ENCODE data around the gene SETBP1. TPM values are rescaled to one million over a fixed set of nuclear protein-coding genes. Genes with fewer than 3 reads are reported as not detected.

The SETBP1 gene
- total and polyA plus RNA-seq, 2 of the 4 experiments (the other 2 are of a cell fraction), result 0.19 to 0.36 TPM

DNA sequence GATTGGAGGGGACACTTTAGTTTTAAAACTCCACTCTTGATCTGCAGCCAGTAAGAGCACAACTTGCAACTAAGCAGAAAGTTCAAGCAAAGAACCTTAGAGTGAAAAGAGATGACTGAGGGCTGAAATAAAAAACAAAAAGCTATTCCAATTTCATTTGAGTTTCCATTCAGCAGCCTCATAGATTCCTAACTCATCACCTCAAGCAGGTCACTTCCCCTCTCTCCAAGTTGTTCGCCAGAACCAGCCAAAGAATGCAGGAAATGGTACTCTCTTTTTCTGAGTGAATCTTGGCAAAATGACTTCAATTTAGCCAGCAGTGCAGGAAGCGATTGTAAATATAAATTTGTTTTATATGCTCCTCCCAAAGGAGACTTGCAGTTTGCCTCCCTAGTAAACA, 213.3 kb downstream of the SETBP1 start:
- no peak for TF ChIP-seq CEBPB (IDR thresholded peaks at IDR 0.05; ENCODE audit: low read depth, low read length)
- no peak for TF ChIP-seq BHLHE40 (IDR thresholded peaks at IDR 0.05; ENCODE audit: low read depth, low read length)
- TF ChIP-seq, protein P1, sequence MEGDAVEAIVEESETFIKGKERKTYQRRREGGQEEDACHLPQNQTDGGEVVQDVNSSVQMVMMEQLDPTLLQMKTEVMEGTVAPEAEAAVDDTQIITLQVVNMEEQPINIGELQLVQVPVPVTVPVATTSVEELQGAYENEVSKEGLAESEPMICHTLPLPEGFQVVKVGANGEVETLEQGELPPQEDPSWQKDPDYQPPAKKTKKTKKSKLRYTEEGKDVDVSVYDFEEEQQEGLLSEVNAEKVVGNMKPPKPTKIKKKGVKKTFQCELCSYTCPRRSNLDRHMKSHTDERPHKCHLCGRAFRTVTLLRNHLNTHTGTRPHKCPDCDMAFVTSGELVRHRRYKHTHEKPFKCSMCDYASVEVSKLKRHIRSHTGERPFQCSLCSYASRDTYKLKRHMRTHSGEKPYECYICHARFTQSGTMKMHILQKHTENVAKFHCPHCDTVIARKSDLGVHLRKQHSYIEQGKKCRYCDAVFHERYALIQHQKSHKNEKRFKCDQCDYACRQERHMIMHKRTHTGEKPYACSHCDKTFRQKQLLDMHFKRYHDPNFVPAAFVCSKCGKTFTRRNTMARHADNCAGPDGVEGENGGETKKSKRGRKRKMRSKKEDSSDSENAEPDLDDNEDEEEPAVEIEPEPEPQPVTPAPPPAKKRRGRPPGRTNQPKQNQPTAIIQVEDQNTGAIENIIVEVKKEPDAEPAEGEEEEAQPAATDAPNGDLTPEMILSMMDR (conservative IDR thresholded peaks at IDR 0.05; ENCODE audit: low read depth, low read length), result no peak
- TF ChIP-seq MAFK (IDR thresholded peaks at IDR 0.05; ENCODE audit: low read depth, low read length), result no peak
- TF ChIP-seq SMC3 (IDR thresholded peaks at IDR 0.05; ENCODE audit: low read depth, low read length), result no peak
- TF ChIP-seq FOS (IDR thresholded peaks at IDR 0.05; ENCODE audit: low read depth, low read length), result no peak
- no peak for TF ChIP-seq RAD21 (IDR thresholded peaks at IDR 0.05; ENCODE audit: low read length)
- Histone ChIP-seq H3K9me1 (ENCODE audit: insufficient read depth, low read length) (no peaks in the 10 kb centered on the region), H2AFZ (replicated peaks; ENCODE audit: low read length, poor library complexity) (no peak overlapping the region), H2BK15ac (ENCODE audit: low read depth, low read length) (no peak overlapping the region), H3K18ac (ENCODE audit: low read depth, low read length) (no peak overlapping the region), H3K36me3 (ENCODE audit: control insufficient read depth, insufficient read depth, low read length) (no peaks in the 10 kb centered on the region), H3K4me3 (ENCODE audit: insufficient read depth, low read depth, low read length) (no peak overlapping the region), H3K4me1 (ENCODE audit: control insufficient read depth, insufficient read depth, low read length) (no peaks in the 10 kb centered on the region), H2BK20ac (ENCODE audit: low read depth, low read length) (no peak overlapping the region), H3K27ac (ENCODE audit: insufficient read depth, low read length) (no peak overlapping the region), H4K8ac (ENCODE audit: low read depth in 2 of 2, low read length in 2 of 2) (no peak overlapping the region), H2AK5ac (ENCODE audit: low read depth, low read length) (no peak overlapping the region), H4K5ac (ENCODE audit: low read depth, low read length) (no peak overlapping the region), H3K56ac (ENCODE audit: extremely low read depth, insufficient read depth, low read length) (no peak overlapping the region), H3K79me1 (ENCODE audit: low read depth in 1 of 2, low read length in 2 of 2) (no peaks in the 10 kb centered on the region), H4K20me1 (ENCODE audit: insufficient read depth, low read length) (no peaks in the 10 kb centered on the region), H2BK120ac (ENCODE audit: low read depth, low read length) (no peak overlapping the region), H2BK5ac (ENCODE audit: low read depth, low read length, poor library complexity, severe bottlenecking) (no peak overlapping the region), H3K4me2 (ENCODE audit: low read depth, low read length) (no peak overlapping the region), H3K4ac (ENCODE audit: low read depth, low read length) (no peak overlapping the region), H3K14ac (replicated peaks; ENCODE audit: low read depth, low read length) (no peak overlapping the region), H3K27me3 (ENCODE audit: control insufficient read depth, insufficient read depth, low read length) (no peaks in the 10 kb centered on the region), H3K23ac (ENCODE audit: low read depth, low read length) (no peak overlapping the region), H3K9me3 (ENCODE audit: control insufficient read depth, insufficient read depth, low read length) (no peaks in the 10 kb centered on the region), H3K9ac (ENCODE audit: low read depth, low read length) (no peak overlapping the region), H2AK9ac (replicated peaks; ENCODE audit: low read depth, low read length, poor library complexity) (no peak overlapping the region), H4K91ac (ENCODE audit: insufficient read depth, low read depth, low read length) (no peak overlapping the region)
- no peak for ATAC-seq (ENCODE audit: low read depth)
- POLR2A ChIA-PET (ENCODE audit: unreplicated experiment), result no interaction called here
- dilution Hi-C loops (cut with HindIII; ENCODE audit: low sequenced_read_pairs, unreplicated experiment), result no loop called here
- no TSS peak for BruUV-seq (replicated peaks)
- no peak for DNase-seq
- intact Hi-C loops (cut with micrococcal nuclease), result loop anchor here (10.0 kb wide), 1 partner anchor 729 kb away; no protein-coding TSS in a partner anchor
- CTCF ChIA-PET, result no interaction called here
- no CpG with 5 or more reads among the region's 2 CpGs for WGBS, 2 experiments (ENCODE audit: extremely low coverage in 2 of 2, insufficient read length in 1 of 2)
- in situ Hi-C loops (cut with MboI; ENCODE audit: low sequenced_read_pairs), result loop anchor here (25.0 kb wide), 1 partner anchor 757 kb away; no protein-coding TSS in a partner anchor

Measured in IMR-90 (cell line).